ENCODE results near the gene RHOF.

DNA sequence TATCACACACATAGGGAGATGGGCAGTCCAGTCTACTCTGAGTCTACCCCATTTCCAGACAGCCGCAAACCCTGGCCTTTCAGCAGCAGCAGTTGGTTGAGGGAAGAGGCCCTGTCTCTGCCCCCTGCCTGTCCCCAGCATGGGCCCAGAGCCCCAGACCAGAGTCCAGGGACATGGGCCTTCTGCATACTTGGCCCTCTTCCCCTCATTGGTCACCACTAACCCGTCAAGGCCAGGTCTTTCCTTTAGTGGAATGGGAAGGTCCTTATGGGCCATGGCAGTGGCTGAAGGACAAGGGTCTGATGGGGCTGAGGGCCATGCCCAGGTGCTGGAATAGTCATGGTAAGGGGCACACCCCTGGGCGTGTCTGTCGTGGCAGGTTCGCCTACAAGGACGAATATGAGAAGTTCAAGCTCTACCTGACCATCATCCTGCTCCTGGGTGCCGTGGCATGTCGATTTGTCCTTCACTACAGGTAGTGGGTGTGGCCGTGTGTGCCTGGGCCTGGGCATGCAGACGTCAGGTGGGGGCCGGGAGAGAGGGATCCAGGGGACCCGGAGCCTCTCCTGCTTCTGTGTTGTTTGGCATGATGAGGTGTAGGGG lies 41.6 kb downstream of the RHOF start:
- TF ChIP-seq, protein P1, sequence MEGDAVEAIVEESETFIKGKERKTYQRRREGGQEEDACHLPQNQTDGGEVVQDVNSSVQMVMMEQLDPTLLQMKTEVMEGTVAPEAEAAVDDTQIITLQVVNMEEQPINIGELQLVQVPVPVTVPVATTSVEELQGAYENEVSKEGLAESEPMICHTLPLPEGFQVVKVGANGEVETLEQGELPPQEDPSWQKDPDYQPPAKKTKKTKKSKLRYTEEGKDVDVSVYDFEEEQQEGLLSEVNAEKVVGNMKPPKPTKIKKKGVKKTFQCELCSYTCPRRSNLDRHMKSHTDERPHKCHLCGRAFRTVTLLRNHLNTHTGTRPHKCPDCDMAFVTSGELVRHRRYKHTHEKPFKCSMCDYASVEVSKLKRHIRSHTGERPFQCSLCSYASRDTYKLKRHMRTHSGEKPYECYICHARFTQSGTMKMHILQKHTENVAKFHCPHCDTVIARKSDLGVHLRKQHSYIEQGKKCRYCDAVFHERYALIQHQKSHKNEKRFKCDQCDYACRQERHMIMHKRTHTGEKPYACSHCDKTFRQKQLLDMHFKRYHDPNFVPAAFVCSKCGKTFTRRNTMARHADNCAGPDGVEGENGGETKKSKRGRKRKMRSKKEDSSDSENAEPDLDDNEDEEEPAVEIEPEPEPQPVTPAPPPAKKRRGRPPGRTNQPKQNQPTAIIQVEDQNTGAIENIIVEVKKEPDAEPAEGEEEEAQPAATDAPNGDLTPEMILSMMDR (IDR thresholded peaks at IDR 0.05): no peak
- TF ChIP-seq, protein P2, sequence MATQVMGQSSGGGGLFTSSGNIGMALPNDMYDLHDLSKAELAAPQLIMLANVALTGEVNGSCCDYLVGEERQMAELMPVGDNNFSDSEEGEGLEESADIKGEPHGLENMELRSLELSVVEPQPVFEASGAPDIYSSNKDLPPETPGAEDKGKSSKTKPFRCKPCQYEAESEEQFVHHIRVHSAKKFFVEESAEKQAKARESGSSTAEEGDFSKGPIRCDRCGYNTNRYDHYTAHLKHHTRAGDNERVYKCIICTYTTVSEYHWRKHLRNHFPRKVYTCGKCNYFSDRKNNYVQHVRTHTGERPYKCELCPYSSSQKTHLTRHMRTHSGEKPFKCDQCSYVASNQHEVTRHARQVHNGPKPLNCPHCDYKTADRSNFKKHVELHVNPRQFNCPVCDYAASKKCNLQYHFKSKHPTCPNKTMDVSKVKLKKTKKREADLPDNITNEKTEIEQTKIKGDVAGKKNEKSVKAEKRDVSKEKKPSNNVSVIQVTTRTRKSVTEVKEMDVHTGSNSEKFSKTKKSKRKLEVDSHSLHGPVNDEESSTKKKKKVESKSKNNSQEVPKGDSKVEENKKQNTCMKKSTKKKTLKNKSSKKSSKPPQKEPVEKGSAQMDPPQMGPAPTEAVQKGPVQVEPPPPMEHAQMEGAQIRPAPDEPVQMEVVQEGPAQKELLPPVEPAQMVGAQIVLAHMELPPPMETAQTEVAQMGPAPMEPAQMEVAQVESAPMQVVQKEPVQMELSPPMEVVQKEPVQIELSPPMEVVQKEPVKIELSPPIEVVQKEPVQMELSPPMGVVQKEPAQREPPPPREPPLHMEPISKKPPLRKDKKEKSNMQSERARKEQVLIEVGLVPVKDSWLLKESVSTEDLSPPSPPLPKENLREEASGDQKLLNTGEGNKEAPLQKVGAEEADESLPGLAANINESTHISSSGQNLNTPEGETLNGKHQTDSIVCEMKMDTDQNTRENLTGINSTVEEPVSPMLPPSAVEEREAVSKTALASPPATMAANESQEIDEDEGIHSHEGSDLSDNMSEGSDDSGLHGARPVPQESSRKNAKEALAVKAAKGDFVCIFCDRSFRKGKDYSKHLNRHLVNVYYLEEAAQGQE (IDR thresholded peaks at IDR 0.05; ENCODE audit: insufficient read depth in 1 of 2, low read depth in 2 of 2, low read length in 1 of 2): no peak
